Caco-2 (cell line): ENCODE measurements around the gene DAPK1. TPM values are rescaled to one million over a fixed set of nuclear protein-coding genes. Genes with fewer than 3 reads are reported as not detected.
"Not testable (repeated sequence)": the region's sequence is repeated elsewhere in the genome, so short reads cannot be mapped to it uniquely, and the experiment has no call there.

Source experiments
- BruUV-seq: library from RNA; stranded (reverse); fragments of 400-500 nt; replicated peaks from 2 replicates; lab custom pipeline; 2021; lab: Mats Ljungman, UMichigan
- CTCF ChIA-PET: fragments of 300-600 bp; sonication (Branson Sonifier 250); formaldehyde crosslinking; loops from one replicate; lab custom pipeline; 2022; ENCODE audit warnings: antibody characterized with exemption; lab: Charles Lee
- POLR2A ChIA-PET: fragments of 300-600 bp; sonication (Branson Sonifier 250); formaldehyde crosslinking; loops from one replicate; lab custom pipeline; 2022; ENCODE audit warnings: antibody characterized with exemption; lab: Charles Lee
- DNase-seq, 2 experiments: peaks; one replicate each; pipeline versions ENCODE4 v3.0.0 to v3.0.0-alpha.2; 2020 to 2022
- H3K27me3 ChIP-seq: replicated peaks from 2 replicates; pipeline ENCODE4 v1.6.0; 2011; ENCODE audit warnings: low read length; ENCODE audit not compliant: control insufficient read depth, insufficient read depth
- H3K36me3 ChIP-seq: 2 replicates; pipeline ENCODE4 v1.5.1; 2011; ENCODE audit warnings: low read length; ENCODE audit not compliant: control insufficient read depth, insufficient read depth
- H3K4me1 ChIP-seq: fragments of 250-450 bp; sonication (Bioruptor Pico); 2 replicates; pipeline ENCODE4 v1.5.1; 2020; ENCODE audit warnings: mild to moderate bottlenecking
- H3K4me3 ChIP-seq: 2 replicates; pipeline ENCODE4 v1.5.1; 2011; ENCODE audit warnings: low read depth, mild to moderate bottlenecking, control low read depth, low read length
- H3K9me3 ChIP-seq: fragments of 250-450 bp; sonication (Bioruptor Pico); 2 replicates; pipeline ENCODE4 v1.5.1; 2020; ENCODE audit warnings: mild to moderate bottlenecking, moderate library complexity
- H3K27ac Mint-ChIP-seq: one replicate; pipeline ENCODE4 v1.8.0; 2022; ENCODE audit warnings: mixed read lengths; ENCODE audit not compliant: unreplicated experiment
- H3K27me3 Mint-ChIP-seq: one replicate; pipeline ENCODE4 v1.8.0; 2022; ENCODE audit warnings: mixed read lengths; ENCODE audit not compliant: insufficient read depth, unreplicated experiment
- H3K36me3 Mint-ChIP-seq: one replicate; pipeline ENCODE4 v1.8.0; 2022; ENCODE audit warnings: mild to moderate bottlenecking, mixed read lengths; ENCODE audit not compliant: insufficient read depth, unreplicated experiment
- H3K4me1 Mint-ChIP-seq: one replicate; pipeline ENCODE4 v1.8.0; 2022; ENCODE audit warnings: low read depth, mixed read lengths; ENCODE audit not compliant: unreplicated experiment
- H3K4me3 Mint-ChIP-seq: one replicate; pipeline ENCODE4 v1.8.0; 2022; ENCODE audit warnings: mild to moderate bottlenecking, moderate library complexity, mixed read lengths; ENCODE audit not compliant: unreplicated experiment
- H3K9me3 Mint-ChIP-seq: one replicate; pipeline ENCODE4 v1.8.0; 2022; ENCODE audit warnings: mixed read lengths; ENCODE audit not compliant: unreplicated experiment
- CTCF ChIP-seq, 2 experiments: fragments of 200-600 bp in 1 of 2; IDR thresholded peaks; 1 replicate in 1 of 2; 2 replicates in 1 of 2; pipeline versions ENCODE4 v1.5.1 to v1.8.0; 2011 to 2022; ENCODE audit warnings: antibody characterized with exemption in 1 of 2, control low read depth in 1 of 2, inconsistent platforms in 1 of 2, low read depth in 1 of 2, low read length in 1 of 2, mild to moderate bottlenecking in 1 of 2, moderate library complexity in 1 of 2; ENCODE audit not compliant: insufficient read depth in 1 of 2, severe bottlenecking in 1 of 2, unreplicated experiment in 1 of 2
- intact Hi-C: fragments of 100-400 bp; cut with micrococcal nuclease; formaldehyde crosslinking; loops from one replicate; pipeline ENCODE4 v1.10.0; 2022; ENCODE audit not compliant: unreplicated experiment
- total RNA-seq: library from RNA; stranded (reverse); gene quantifications from 2 replicates; pipeline ENCODE4 v1.2.3, GENCODE V29; 2022

Gene DAPK1
- total RNA-seq, 1 experiment from 2014 or later, result 79.2 TPM

- no peak for TF ChIP-seq CTCF (IDR thresholded peaks at IDR 0.05; ENCODE audit: insufficient read depth in 1 of 2, low read depth in 1 of 2, low read length in 1 of 2, severe bottlenecking in 1 of 2, unreplicated experiment in 1 of 2)
- ChIA-PET CTCF (no interaction called here), POLR2A (no interaction called here)
- Histone ChIP-seq H3K4me3 (no peak overlapping the region), H3K4me1 (no peaks in the 10 kb centered on the region), H3K36me3 (no peaks in the 10 kb centered on the region), H3K27me3 (no peaks in the 10 kb centered on the region), H3K9me3 (no peaks in the 10 kb centered on the region)
- BruUV-seq, result no TSS peak
- no peaks in the 10 kb centered on the region for H3K4me1 Mint-ChIP-seq
- H3K4me3 Mint-ChIP-seq, result no peak overlapping the region
- H3K36me3 Mint-ChIP-seq, result no peaks in the 10 kb centered on the region
- peaks cover under 1% of the 10 kb centered on the region for H3K27me3 Mint-ChIP-seq
- H3K9me3 Mint-ChIP-seq, result peaks cover 30% of the 10 kb centered on the region
- intact Hi-C loops, result no loop called here
- no peak for DNase-seq
- no peak overlapping the region for H3K27ac Mint-ChIP-seq
These were observed 243.7 kb downstream of the DAPK1 start for GRCh38 chr9:87741326-87741725.

- no TSS peak for BruUV-seq
- no peak overlapping the region for H3K27ac Mint-ChIP-seq
- TF ChIP-seq CTCF (IDR thresholded peaks at IDR 0.05; ENCODE audit: insufficient read depth in 1 of 2, low read depth in 1 of 2, low read length in 1 of 2, severe bottlenecking in 1 of 2, unreplicated experiment in 1 of 2), result no peak
- no peak overlapping the region for H3K4me3 ChIP-seq
- no peaks in the 10 kb centered on the region for H3K27me3 ChIP-seq
- peaks cover 2% of the 10 kb centered on the region for H3K27me3 Mint-ChIP-seq
- no peaks in the 10 kb centered on the region for H3K36me3 ChIP-seq
- H3K9me3 Mint-ChIP-seq, result peaks cover 30% of the 10 kb centered on the region
- POLR2A ChIA-PET, result no interaction called here
- CTCF ChIA-PET, result no interaction called here
- intact Hi-C loops, result no loop called here
- no peaks in the 10 kb centered on the region for H3K9me3 ChIP-seq
- no peaks in the 10 kb centered on the region for H3K4me1 Mint-ChIP-seq
- H3K36me3 Mint-ChIP-seq, result no peaks in the 10 kb centered on the region
- no peak for DNase-seq
- H3K4me1 ChIP-seq, result no peaks in the 10 kb centered on the region
- H3K4me3 Mint-ChIP-seq, result no peak overlapping the region
These were observed 244.2 kb downstream of the DAPK1 start for GRCh38 chr9:87741891-87742290.

GRCh38 chr9:87742813-87743428, 245.3 kb downstream of the DAPK1 start:
- Histone ChIP-seq H3K4me3 (no peak overlapping the region), H3K36me3 (no peaks in the 10 kb centered on the region), H3K9me3 (no peaks in the 10 kb centered on the region), H3K4me1 (no peaks in the 10 kb centered on the region), H3K27me3 (no peaks in the 10 kb centered on the region)
- no TSS peak for BruUV-seq
- Mint-ChIP-seq H3K27me3 (peaks cover 2% of the 10 kb centered on the region), H3K27ac (no peak overlapping the region), H3K9me3 (peaks cover 30% of the 10 kb centered on the region), H3K36me3 (no peaks in the 10 kb centered on the region), H3K4me3 (no peak overlapping the region), H3K4me1 (no peaks in the 10 kb centered on the region)
- ChIA-PET POLR2A (no interaction called here), CTCF (no interaction called here)
- intact Hi-C loops, result no loop called here
- TF ChIP-seq CTCF (IDR thresholded peaks at IDR 0.05; ENCODE audit: insufficient read depth in 1 of 2, low read depth in 1 of 2, low read length in 1 of 2, severe bottlenecking in 1 of 2, unreplicated experiment in 1 of 2), result no peak
- DNase-seq, result no peak

- BruUV-seq, H3K4me1 ChIP-seq, CTCF ChIA-PET, H3K4me3 ChIP-seq, H3K9me3 ChIP-seq, H3K27ac Mint-ChIP-seq, H3K36me3 Mint-ChIP-seq, H3K4me1 Mint-ChIP-seq, H3K4me3 Mint-ChIP-seq, POLR2A ChIA-PET, DNase-seq, H3K27me3 ChIP-seq, H3K36me3 ChIP-seq, H3K27me3 Mint-ChIP-seq, intact Hi-C loops: not testable (repeated sequence)
- peaks cover 30% of the 10 kb centered on the region for H3K9me3 Mint-ChIP-seq
These were observed 246.6 kb downstream of the DAPK1 start for GRCh38 chr9:87744247-87744646.
